WTC11 (cell line): ENCODE results near the gene TMEM72. TPM values are rescaled to one million over a fixed set of nuclear protein-coding genes. Genes with fewer than 3 reads are reported as not detected.

Experiments used
- ATAC-seq: fragments of 200-7000 bp; cut with Tn5 transposase; 2 replicates; pipeline ENCODE4 v1.10.0; 2021; ENCODE audit warnings: mild to moderate bottlenecking, moderate library complexity
- CTCF ChIA-PET: fragments of 300-600 bp; sonication (Branson Sonifier 250); formaldehyde crosslinking; loops from one replicate; lab custom pipeline; 2021; ENCODE audit warnings: antibody characterized with exemption; lab: Charles Lee
- POLR2A ChIA-PET: fragments of 350-600 bp; sonication (Branson Sonifier 250); formaldehyde crosslinking; loops from one replicate; lab custom pipeline; 2021; ENCODE audit warnings: antibody characterized with exemption; lab: Charles Lee
- DNase-seq: peaks from one replicate; pipeline ENCODE4 v3.0.0; 2021; ENCODE audit warnings: low spot score
- H3K27ac Mint-ChIP-seq: 2 replicates; pipeline ENCODE4 v1.8.0; 2021; ENCODE audit warnings: mixed read lengths
- H3K27me3 Mint-ChIP-seq: 2 replicates; pipeline ENCODE4 v1.8.0; 2021; ENCODE audit warnings: low read depth, mild to moderate bottlenecking, moderate library complexity, mixed read lengths
- H3K36me3 Mint-ChIP-seq: 2 replicates; pipeline ENCODE4 v1.8.0; 2021; ENCODE audit warnings: mixed read lengths
- H3K4me1 Mint-ChIP-seq: 2 replicates; pipeline ENCODE4 v1.8.0; 2022; ENCODE audit warnings: mixed read lengths
- H3K4me3 Mint-ChIP-seq: 2 replicates; pipeline ENCODE4 v1.8.0; 2021; ENCODE audit warnings: mild to moderate bottlenecking, moderate library complexity, mixed read lengths
- H3K9me3 Mint-ChIP-seq: 2 replicates; pipeline ENCODE4 v1.8.0; 2021; ENCODE audit warnings: mixed read lengths
- AFF4 ChIP-seq: sonication (generic); formaldehyde crosslinking; IDR thresholded peaks from 2 replicates; pipeline ENCODE4 v1.8.1; 2023; ENCODE audit warnings: mild to moderate bottlenecking, missing genetic modification reagents, borderline replicate concordance
- ATF1 ChIP-seq: sonication (generic); formaldehyde crosslinking; IDR thresholded peaks from 2 replicates; pipeline ENCODE4 v1.8.1; 2023; ENCODE audit warnings: mild to moderate bottlenecking, moderate library complexity, missing genetic modification reagents
- ATF2 ChIP-seq: sonication (generic); formaldehyde crosslinking; IDR thresholded peaks from 2 replicates; pipeline ENCODE4 v1.8.1; 2022; ENCODE audit warnings: low read depth, missing genetic modification reagents, borderline replicate concordance
- CBFB ChIP-seq: sonication (generic); formaldehyde crosslinking; IDR thresholded peaks from 2 replicates; pipeline ENCODE4 v1.8.1; 2022; ENCODE audit warnings: mild to moderate bottlenecking, low read depth, missing genetic modification reagents
- EMX1 ChIP-seq: fragments of 250-450 bp; sonication (Bioruptor Pico); IDR thresholded peaks from 2 replicates; pipeline ENCODE4 v1.8.0; 2021; ENCODE audit warnings: mild to moderate bottlenecking
- ESRRA ChIP-seq: sonication (generic); formaldehyde crosslinking; IDR thresholded peaks from 2 replicates; pipeline ENCODE4 v1.8.1; 2022; ENCODE audit warnings: mild to moderate bottlenecking, missing genetic modification reagents, borderline replicate concordance
- ETV6 ChIP-seq: sonication (generic); formaldehyde crosslinking; IDR thresholded peaks from 2 replicates; pipeline ENCODE4 v1.8.1; 2022; ENCODE audit warnings: mild to moderate bottlenecking, missing genetic modification reagents
- GABPB1 ChIP-seq: sonication (generic); formaldehyde crosslinking; IDR thresholded peaks from 2 replicates; pipeline ENCODE4 v1.8.1; 2023; ENCODE audit warnings: mild to moderate bottlenecking, missing genetic modification reagents
- HMGA2 ChIP-seq: fragments of 250-450 bp; sonication (Bioruptor Pico); IDR thresholded peaks from 2 replicates; pipeline ENCODE4 v1.4.0; 2021; ENCODE audit warnings: mild to moderate bottlenecking, moderate library complexity
- JAZF1 ChIP-seq: fragments of 250-450 bp; sonication (Bioruptor Pico); IDR thresholded peaks from 2 replicates; pipeline ENCODE4 v1.9.0; 2021; ENCODE audit warnings: moderate library complexity, mild to moderate bottlenecking, inconsistent platforms
- KAT7 ChIP-seq: sonication (generic); formaldehyde crosslinking; IDR thresholded peaks from 2 replicates; pipeline ENCODE4 v1.8.1; 2023; ENCODE audit warnings: missing genetic modification reagents, mild to moderate bottlenecking, borderline replicate concordance
- MAX ChIP-seq: sonication (generic); formaldehyde crosslinking; IDR thresholded peaks from 2 replicates; pipeline ENCODE4 v1.8.0; 2022; ENCODE audit warnings: mild to moderate bottlenecking, missing genetic modification reagents
- NR1H2 ChIP-seq: sonication (generic); formaldehyde crosslinking; IDR thresholded peaks from 2 replicates; pipeline ENCODE4 v1.9.0; 2021; ENCODE audit warnings: mild to moderate bottlenecking, moderate library complexity, missing genetic modification reagents
- NR3C1 ChIP-seq: sonication (generic); formaldehyde crosslinking; conservative IDR thresholded peaks from 2 replicates; pipeline ENCODE4 v1.8.1; 2023; ENCODE audit warnings: low read depth, mild to moderate bottlenecking, missing genetic modification reagents
- PREB ChIP-seq: sonication (generic); formaldehyde crosslinking; IDR thresholded peaks from 2 replicates; pipeline ENCODE4 v1.8.1; 2022; ENCODE audit warnings: mild to moderate bottlenecking, missing genetic modification reagents, moderate library complexity, borderline replicate concordance
- RELA ChIP-seq: sonication (generic); formaldehyde crosslinking; IDR thresholded peaks from 2 replicates; pipeline ENCODE4 v1.8.1; 2022; ENCODE audit warnings: missing genetic modification reagents, mild to moderate bottlenecking, borderline replicate concordance
- SMAD3 ChIP-seq: sonication (generic); formaldehyde crosslinking; IDR thresholded peaks from 2 replicates; pipeline ENCODE4 v1.8.0; 2022; ENCODE audit warnings: missing genetic modification reagents, mild to moderate bottlenecking, borderline replicate concordance
- TP53 ChIP-seq: sonication (generic); formaldehyde crosslinking; IDR thresholded peaks from 2 replicates; pipeline ENCODE4 v1.8.1; 2023; ENCODE audit warnings: mild to moderate bottlenecking, missing genetic modification reagents
- USF1 ChIP-seq: sonication (generic); formaldehyde crosslinking; IDR thresholded peaks from 2 replicates; pipeline ENCODE4 v1.8.0; 2022; ENCODE audit warnings: mild to moderate bottlenecking, missing genetic modification reagents
- ZNF281 ChIP-seq: sonication (generic); formaldehyde crosslinking; IDR thresholded peaks from 2 replicates; pipeline ENCODE4 v1.8.0; 2023; ENCODE audit warnings: mild to moderate bottlenecking, missing genetic modification reagents
- ZNF396 ChIP-seq: fragments of 250-450 bp; sonication (Bioruptor Pico); IDR thresholded peaks from 2 replicates; pipeline ENCODE4 v1.8.0; 2021; ENCODE audit warnings: mild to moderate bottlenecking, moderate library complexity, borderline replicate concordance
- ZNF423 ChIP-seq: fragments of 250-450 bp; sonication (Bioruptor Pico); IDR thresholded peaks from 2 replicates; pipeline ENCODE4 v2.1.2; 2022; ENCODE audit warnings: mild to moderate bottlenecking, moderate library complexity
- ZSCAN18 ChIP-seq: fragments of 250-450 bp; sonication (Bioruptor Pico); IDR thresholded peaks from 2 replicates; pipeline ENCODE4 v2.1.2; 2022; ENCODE audit warnings: mild to moderate bottlenecking, moderate library complexity
- total RNA-seq: library from RNA; stranded (reverse); gene quantifications from 3 replicates; pipeline ENCODE4 v1.2.3, GENCODE V29; 2021

TMEM72 gene
- total RNA-seq, 1 experiment from 2014 or later = not detected

GRCh38 chr10:44924261-44925040 lies 13.3 kb downstream of the TMEM72 start (continued):
- TF ChIP-seq ESRRA (no peak), ZNF423 (CRISPR knock-in tag) (no peak), EMX1 (CRISPR knock-in tag) (no peak), GABPB1 (CRISPR knock-in tag) (no peak), AFF4 (CRISPR knock-in tag) (no peak), TP53 (CRISPR knock-in tag) (no peak), HMGA2 (CRISPR knock-in tag) (no peak), NR1H2 (CRISPR knock-in tag) (no peak), KAT7 (CRISPR knock-in tag) (no peak), ATF2 (CRISPR knock-in tag) (no peak), SMAD3 (CRISPR knock-in tag) (no peak), PREB (CRISPR knock-in tag) (no peak)

GRCh38 chr10:44925224-44925623 lies 14.1 kb downstream of the TMEM72 start:
- no peak overlapping the region for H3K4me3 Mint-ChIP-seq
- H3K27ac Mint-ChIP-seq = no peak overlapping the region
- ATAC-seq (peak; percentile 90), DNase-seq (peak; percentile 79)
- H3K36me3 Mint-ChIP-seq = no peaks in the 10 kb centered on the region
- ChIA-PET POLR2A (no interaction called here), CTCF (interaction anchor here (0.6 to 2.5 kb wide), 20 partner anchors 16 to 539 kb away, joined by 3 to 54 read pairs (median 6); partner anchors contain the start of gene TMEM72)
- H3K27me3 Mint-ChIP-seq = peaks cover 10% of the 10 kb centered on the region
- no peaks in the 10 kb centered on the region for H3K4me1 Mint-ChIP-seq
- no peaks in the 10 kb centered on the region; the same call in 1 of the 2 replicates for H3K9me3 Mint-ChIP-seq
- TF ChIP-seq ETV6 (CRISPR knock-in tag) (peak; percentile 25; the same call in 1 of the 2 replicates), ZSCAN18 (no peak), CBFB (CRISPR knock-in tag) (no peak), MAX (CRISPR knock-in tag) (peak; percentile 97), ESRRA (no peak), NR3C1 (CRISPR knock-in tag) (no peak), ATF1 (CRISPR knock-in tag) (no peak), ZNF396 (CRISPR knock-in tag) (no peak), JAZF1 (CRISPR knock-in tag) (no peak), RELA (no peak), USF1 (CRISPR knock-in tag) (peak; percentile 46; the same call in 1 of the 2 replicates), ZNF281 (0 out of 2 replicates have a peak, but pooled peaks have one; percentile 80)
